CD4-positive, alpha-beta T cell treated with Interleukin-4 for 1 hour (primary cell): ENCODE results near the gene P2RX5.
A peak's percentile ranks its signal among the peaks of the same experiment; 100 is the strongest.

Experiments used
- DNase-seq, 2 donors: peaks; one replicate each; pipeline ENCODE4 v3.0.0-alpha.2; 2020 to 2022

The P2RX5 gene

DNA sequence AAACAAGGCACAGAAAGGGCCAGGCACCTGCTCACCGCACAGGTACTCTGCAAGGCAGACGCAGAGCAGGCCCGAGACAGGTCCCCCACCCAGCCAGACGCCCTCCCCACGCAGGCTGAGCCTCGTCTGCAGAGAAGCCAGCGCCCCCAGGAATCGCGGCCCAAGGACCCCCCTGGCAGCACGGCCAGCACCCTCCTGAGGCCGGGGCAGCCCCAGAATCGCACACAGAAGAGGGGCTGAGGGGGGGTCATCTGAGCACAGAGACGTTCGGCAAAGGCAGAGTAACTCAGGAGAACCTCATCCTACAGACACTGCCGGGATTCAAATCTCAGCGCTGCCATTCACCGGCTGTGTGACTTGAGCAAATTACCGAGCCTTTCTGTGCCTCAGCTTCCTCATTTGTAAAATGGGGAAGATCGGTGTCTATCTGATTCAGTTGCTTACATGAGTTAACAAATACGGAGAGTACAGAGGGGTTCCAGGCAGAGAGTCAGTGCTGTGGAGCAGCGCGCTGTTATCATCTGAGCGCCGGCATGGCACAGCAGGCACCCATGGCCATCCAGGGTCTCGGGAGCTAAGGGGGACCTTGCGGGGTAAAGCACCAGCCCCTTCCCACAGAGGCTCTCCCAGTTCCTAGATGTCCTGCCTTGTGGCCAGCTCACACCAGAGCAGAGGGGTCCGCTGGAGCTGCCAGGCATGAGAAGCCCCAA lies 17.0 kb downstream of the P2RX5 start:
- no peak for DNase-seq

DNA sequence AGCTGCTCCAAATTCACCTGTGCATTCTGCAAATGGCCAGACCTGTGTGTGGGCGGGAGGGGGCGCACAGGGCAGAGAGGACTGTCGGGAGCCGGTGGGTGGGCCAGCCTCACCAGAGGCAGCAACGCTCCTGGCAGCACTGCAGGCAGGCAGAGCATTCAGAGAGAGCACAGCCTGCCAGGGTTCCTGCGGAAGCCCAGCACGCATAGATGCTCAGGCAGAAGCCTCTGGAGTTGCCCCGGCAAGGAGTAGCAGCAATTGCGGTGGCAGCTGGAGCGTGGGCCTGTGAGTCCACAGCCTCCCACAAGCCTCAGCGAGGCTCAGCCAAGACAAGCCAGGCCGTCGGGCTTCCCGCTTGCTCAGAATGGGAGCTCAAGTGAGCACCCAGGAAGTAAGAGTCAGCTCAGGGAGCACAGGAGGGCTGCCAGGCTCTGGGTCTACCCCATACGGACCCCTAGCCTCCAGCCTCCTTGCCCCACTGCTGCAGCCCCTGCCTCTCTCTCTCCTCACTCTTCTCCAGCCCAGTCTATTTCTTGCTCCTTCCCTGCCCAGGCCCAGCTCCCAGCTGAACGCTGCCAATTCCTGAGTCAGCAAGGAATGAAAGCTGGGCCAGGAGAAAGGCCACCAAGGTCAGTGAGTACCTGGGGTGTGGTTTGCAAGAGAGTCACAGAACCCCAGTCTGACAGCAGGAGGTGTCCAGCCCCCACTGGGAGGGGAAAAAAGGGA lies 17.7 kb downstream of the P2RX5 start:
- DNase-seq: no peak

DNA sequence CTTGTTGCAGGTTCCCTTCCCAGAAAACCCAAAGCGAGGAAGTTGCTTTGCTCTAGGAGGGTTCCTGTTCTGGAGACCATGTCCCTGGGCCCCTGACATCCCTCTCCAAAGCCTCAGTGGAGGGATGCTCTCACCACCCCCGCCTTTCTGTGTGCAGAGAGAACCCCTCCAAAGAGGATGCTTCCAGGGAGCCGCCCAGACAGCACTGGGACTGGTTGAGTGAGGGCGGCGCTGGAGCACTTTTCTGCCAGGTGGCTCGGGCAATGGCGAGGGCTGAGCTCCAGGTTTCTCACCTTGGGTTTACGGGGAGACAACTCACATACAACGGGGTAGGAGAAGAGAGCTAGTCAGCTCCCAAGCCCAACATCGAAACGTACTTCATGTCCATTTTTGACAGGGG lies 20.1 kb downstream of the P2RX5 start:
- no peak for DNase-seq

DNA sequence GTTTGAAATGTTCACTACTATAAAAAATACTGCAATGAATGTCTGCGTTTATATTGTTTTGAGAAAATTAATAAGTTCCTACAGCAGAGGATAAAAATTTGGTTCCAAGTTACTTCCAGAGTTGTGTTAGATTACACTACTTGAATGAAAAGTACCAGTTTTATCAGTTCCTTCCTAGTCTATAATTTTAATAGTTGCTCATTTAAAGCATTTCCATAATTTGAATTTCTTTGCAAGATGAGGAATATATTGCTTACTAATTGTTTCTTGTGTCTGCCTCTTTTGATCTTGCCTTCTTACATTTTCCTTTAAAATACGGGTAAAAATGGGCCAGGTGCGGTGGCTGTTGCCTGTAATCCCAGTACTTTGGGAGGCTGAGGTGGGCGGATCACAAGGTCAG lies 23.4 kb downstream of the P2RX5 start:
- no peak for DNase-seq

DNA sequence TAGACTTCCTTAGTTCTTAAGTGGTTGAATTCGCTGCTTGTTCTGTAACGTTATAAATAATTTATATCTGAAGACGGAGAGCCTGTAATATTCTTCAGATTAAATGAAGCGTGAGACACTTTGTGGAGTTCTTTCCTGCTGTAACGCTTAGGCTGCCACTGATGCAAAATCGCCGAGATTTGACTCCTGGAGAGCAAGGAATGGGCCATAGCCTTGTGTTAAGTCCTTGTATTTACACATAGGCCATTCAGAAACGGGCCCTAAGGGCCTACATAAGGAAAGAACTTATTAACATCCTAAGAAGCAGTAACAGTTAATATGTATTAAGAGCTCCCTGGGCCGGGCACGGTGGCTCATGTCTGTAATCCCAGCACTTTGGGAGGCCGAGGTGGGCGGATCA lies 26.4 kb downstream of the P2RX5 start:
- no peak for DNase-seq

DNA sequence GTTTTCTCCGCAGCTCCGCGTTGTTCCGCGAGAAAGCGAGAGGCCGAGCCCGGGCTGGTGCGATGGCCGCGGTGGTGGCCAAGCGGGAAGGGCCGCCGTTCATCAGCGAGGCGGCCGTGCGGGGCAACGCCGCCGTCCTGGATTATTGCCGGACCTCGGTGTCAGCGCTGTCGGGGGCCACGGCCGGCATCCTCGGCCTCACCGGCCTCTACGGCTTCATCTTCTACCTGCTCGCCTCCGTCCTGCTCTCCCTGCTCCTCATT lies 26.9 kb downstream of the P2RX5 start:
- DNase-seq: peak in 1 of 2 donors; percentile 1

DNA sequence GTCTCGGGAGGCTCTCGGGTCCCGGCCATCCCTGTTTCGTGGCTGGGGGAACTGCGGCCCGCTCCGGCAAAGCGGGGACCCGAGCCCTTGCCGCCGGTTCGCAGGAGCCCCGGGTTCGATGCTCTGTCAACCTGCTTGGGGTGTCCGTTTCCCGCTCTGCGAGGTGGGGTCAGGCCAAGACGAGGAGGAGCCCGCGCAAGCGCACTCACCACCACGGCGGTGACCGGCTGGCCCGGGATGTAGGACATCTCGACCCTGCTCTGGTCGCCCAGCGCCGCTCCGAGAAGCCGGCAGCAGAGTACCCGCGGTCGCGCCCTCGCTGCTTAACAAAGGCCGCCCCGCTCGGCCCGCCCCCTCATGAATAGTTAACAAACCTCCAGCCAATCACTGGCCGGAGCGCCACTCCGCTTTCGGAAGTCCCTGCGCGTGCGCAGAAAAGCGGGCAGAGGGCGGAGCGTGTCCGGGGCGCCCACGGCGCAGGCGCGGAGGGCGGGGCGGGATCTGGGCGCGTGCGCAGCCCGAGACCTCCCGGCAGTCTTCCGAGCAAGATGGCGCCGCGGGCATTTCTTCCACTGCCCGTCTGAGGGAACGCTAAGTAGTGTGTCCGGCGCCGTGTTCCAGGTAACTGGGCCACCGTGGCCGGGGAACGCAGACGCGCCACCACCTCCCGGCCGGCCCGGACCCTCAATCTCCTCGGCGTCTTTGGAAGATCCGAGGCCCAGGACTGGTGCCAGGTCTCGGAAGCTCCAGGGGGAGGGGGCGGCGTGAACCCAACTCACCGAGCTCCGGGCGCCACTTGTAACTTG lies 27.5 kb downstream of the P2RX5 start, which contains the start of the genes EMC6 and TAX1BP3:
EMC6 (plus strand) TSS at position 534 of the 806 bp plus-strand sequence. CDS start 335 bp downstream, outside the sequence.
TAX1BP3 (minus strand) TSS at position 300 of the 806 bp plus-strand sequence; CDS start at position 248, 52 bp downstream.
- peak; percentile 97 to 98 for DNase-seq

DNA sequence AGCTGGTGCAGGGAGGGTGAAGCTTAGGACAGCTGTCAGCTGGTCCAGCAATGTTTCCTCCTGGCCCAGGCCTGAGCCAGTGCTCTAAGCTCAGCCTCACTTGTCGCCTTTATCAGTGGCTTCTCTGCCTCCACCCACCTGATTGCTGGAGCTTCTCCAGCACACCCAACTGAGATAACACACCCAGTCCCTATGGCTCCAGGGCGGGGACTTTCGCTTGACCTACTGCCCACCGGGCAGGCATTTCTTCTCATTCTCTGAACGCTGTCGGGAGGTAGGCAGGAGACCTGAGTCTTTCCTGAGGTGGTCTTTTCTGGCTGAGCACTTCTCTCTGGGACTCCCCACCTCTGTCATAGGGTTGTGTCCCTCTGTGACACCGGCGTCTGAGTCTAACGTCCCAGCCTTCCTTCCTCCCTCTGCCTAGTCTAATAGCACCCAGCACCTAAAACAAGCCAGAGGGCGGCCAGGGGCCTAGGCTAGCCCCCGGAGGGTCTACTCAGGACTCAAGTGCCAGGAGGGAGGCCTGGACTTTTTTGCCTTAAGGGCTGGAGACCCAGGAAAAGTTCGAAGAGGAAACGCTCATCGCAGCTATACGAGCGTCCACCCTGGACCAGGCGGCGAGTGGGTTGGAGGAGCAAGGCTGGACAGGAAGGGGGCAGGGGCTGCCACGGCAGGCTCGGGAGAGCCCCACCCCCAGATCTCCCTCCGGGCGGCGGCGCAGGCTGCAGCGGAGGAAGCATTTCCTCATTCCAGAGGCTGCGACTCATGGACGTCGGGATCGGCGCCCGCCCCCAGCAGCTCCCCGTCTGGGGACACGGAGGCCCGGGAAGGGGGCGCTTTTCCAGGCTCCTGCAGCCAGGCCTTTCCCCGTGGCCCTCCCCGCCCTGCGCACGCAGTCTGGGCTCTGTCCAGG lies 28.3 kb downstream of the P2RX5 start:
- DNase-seq: no peak

DNA sequence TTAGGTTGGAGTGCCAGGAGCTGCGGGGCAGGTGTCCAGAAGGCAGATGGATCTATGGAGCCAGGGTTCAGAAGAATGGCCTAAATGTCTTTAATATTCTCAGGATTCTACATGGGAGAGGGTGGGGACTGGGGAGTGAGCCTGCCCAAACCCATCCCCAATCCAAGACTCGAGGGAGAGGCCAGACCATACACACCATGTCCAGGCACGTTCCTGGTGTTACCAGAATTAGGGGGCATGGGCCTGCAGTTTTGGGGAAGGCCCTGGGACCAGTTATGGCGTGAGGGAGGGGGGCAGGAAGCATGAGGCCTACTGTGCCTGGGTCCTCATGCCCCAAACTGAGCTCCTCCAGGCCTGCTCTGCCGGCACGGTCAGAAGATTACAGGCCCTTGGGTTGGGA lies 29.4 kb downstream of the P2RX5 start:
- DNase-seq: no peak

DNA sequence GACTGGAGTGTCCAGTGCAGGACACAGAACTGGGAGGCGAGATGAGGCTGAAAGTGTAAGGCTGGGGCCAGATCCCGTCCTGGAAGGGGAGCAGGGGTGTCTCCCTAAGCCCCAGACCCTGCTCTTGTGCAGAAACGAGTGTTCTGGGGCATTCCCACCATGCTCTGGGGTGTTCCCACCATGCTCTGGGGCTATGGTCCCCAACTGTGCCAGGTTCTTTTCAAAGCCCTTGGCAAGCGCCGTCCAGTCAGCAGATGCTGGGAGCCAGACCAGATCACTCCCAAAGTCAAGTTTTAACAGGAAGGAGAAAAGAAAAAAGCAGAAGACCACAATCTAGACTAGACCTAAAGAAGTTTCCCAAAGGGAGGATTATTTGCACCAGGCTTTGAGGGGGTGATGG lies 30.1 kb downstream of the P2RX5 start:
- no peak for DNase-seq

DNA sequence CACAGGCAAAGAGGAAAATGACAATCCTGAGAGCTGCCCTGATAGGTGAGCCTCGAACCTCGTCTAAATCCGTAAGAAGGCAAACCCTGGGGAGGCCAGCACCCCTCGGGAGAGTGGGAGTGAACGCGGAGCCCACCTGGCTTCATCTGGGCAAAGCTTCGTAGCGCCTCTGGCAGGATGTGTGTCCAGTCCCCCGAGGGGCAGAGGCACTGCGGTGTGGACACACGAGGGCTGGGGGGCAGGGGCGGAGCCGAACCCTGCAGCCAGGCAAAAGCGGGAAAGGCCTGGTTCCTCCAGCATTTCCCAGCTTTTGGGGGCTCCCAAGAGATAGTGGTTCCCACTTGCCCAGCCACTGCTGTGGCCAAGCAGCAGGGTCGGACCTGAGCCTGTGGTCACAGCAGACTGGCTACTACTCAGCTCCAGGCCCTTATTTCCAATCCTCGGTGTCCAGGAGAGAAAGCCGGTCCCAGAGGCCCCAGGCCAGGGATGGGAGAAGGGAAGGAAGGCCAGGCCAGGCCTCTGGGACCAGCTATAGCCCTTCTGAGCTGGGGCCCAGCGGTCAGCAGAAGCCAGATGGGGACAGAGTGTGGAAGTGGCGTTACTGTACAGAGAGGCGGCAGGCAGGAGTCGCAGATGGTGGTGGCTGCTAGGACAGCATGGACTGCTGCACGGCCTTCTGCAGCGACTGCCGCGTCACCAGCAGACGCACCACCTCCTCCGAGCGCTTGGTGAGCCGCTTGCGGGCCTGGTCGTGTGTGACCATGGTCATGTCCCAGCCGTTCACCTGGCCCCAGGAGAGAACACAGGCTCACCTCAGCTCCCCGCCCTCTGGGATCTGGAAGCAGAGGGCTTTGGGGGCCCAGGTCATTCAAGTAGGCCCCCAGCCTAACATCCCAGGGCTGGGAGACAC lies 32.6 kb downstream of the P2RX5 start:
- DNase-seq: no peak

DNA sequence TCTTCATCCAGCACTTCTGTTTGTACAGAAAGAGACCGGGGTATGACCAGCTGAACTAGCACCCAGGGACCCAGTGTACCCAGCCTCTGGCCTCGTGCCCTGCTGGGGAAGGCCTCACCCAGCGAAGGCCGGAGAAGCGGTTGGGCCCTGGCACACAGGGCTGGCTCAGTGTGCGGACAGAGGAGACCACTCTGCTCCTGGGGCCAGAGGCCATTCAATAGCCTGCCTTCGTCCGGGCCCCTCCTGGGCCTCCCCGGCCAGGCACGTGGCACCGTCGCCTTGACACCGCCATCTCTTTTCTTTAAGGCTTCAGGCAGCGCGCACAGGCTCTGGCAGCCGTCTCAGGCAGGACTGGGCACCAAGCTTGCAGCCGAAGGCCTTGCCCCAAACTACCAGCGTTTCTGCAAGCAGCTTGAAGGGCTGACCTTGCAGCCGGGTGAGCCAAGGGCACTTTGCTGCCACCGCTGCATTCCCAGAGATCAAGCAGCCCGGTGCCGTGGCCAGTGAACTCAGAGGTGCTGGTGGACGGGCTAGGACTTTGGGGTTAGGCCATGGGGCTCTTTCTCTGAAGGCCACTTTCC lies 35.6 kb downstream of the P2RX5 start:
- DNase-seq: no peak

DNA sequence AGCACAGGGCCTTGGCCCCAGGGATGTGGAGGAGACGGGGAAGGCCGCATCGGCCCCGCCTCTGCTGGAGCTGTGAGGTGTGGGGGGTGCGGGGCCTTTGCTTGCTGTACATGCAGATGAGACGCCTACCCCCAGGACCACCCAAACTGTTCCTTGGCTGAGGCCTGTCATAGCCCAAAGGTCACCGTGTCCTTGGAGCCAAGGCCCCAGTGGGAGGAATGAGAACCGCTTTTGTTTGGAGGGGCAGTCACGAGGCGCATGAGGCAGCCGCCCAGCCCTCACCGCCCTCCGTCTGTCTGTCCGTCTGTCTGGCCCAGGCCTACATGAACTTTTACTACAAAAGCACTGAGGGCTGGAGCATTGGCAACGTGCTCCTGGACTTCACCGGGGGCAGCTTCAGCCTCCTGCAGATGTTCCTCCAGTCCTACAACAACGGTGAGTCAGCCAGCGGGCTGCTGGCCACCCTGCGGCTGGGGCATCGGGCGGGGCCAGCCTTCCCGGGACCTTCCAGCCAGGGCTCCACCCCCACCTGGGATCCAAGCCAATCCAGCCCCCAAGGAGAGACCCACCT lies 36.3 kb downstream of the P2RX5 start:
- no peak for DNase-seq

DNA sequence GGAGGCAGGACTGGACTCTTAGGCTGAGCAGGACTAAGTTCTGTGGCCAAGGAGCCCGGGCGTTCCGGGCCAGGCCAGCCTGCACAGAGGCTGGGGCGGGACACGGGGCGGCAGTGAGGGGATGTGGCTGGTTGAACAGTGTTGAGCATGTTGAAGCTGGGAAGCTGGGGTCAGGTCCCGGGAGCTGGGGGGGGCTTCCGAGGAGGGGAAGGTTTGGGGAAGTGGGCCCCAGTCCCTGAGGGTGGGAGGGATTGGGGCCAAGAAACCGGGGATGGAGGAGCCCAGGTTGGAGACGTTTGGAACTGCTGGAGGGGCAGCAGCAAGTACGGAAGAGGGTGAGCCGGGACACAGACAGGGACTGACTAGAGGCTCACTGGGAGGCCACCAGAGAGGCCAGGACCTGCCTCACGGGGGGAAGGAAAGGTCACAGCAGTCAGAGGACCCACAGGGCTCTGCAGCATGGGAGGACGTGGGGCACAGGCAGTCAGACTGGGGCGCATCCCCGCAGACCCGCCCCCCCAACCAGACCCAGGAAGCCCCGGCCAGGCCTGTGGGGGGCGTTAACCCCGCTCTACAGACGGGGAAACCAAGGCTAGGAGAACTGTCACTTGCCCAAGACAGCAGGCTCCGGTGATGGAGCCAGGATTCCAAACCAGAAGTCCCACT lies 37.0 kb downstream of the P2RX5 start:
- no peak for DNase-seq

DNA sequence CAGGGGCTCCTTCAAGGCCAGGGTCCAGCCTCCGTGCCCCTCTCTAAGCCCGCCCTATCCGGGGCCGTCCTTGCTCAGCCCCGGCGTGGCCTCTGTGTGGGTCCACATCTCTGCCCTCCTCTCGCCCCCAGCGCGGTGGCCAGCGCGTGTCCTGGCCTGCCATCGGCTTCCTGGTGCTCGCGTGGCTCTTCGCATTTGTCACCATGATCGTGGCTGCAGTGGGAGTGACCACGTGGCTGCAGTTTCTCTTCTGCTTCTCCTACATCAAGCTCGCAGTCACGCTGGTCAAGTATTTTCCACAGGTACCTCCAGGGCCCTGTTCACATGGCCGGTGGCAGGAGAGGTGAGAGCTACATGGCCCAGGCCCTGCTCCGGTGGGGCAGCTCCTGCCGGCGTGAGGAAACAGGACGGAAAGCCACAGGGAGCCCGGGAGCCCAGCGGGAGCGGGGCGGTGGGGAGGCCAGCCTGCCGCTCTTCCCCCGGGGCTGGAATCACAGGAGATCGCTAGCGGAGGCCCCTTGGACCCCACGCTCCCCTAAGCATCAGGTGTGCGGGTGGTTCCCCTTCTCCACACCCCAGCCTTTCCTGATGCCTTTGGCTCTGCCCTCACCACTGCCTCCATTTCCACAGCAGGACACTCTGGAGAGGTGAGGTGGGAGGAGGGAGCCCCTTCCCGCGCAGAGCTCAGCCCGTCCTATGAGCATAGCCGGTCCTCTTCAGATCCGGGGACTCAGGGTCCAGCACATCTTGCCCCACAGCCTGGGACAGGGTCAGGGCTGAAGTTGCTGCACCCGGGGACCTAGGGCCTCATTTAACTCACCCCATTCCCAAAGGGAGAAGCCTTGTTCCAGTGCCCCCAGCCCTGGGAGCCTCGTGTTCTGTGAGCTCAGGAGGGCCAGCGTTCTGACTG lies 37.8 kb downstream of the P2RX5 start:
- DNase-seq: no peak

DNA sequence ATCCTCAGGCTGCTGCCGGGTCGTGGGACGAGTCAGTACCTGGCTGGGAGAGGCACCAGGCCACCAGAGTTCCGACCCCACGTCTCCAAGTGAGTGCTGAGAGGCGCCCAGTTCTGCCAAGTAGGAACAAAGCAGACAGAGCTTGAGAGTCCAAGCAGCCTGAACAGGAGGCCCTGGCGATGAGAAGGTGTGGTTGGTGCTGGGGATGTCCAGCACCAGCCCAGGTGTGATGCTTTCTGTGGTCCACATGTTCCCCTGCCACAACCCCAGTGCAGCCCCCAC lies 38.4 kb downstream of the P2RX5 start:
- no peak for DNase-seq

DNA sequence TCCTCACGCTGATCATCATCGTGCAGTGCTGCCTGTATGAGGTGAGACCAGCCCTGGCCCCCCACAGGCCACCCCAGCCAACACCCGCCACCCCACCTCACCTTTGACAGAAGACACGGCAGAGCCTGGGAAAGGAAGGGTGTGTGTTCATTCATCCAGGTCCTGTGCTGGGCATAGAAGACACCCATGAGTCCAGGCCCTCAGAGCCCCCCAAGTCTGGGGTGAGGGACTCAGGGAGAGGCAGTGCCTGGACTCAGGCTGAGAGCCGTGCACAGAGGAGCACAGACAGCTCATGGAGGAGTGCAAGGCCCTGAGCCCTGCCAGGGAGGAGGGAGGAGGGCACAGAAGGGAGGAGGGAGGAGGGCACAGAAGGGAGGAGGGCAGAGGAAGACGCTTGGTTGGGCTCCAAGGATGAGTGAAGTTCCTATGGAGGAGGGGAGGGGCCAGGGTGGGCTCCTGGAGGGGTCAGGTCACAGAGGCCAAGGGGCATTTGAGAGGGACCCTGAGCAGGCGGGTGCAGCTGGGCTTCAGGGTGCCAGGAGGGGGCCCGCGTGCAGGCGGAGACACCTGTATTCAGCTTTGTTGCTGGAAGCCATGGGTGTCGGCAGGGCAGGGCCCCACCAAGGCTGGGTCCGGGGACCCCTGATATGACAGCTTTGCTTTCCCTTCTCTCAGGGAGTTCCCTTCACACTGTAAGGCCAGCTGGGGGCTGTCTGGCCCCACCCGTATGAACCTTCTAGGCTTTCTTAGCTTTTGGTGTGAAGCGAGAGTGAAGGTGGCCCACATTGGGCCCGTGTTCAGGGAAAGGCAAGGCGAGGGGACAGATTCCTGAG lies 39.0 kb downstream of the P2RX5 start:
- no peak for DNase-seq

DNA sequence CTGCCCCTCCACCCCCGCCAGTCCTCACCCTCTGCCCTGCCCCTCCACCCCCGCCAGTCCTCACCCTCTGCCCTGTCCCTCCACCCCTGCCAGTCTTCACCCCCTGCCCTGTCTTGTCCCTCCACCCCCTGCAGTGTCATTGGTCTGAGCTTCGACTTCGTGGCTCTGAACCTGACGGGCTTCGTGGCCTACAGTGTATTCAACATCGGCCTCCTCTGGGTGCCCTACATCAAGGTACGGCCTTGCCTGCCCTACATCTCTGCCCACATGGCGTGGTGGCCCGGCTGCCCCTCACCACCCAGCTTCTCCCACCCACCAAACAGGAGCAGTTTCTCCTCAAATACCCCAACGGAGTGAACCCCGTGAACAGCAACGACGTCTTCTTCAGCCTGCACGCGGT lies 39.6 kb downstream of the P2RX5 start:
- no peak for DNase-seq

DNA sequence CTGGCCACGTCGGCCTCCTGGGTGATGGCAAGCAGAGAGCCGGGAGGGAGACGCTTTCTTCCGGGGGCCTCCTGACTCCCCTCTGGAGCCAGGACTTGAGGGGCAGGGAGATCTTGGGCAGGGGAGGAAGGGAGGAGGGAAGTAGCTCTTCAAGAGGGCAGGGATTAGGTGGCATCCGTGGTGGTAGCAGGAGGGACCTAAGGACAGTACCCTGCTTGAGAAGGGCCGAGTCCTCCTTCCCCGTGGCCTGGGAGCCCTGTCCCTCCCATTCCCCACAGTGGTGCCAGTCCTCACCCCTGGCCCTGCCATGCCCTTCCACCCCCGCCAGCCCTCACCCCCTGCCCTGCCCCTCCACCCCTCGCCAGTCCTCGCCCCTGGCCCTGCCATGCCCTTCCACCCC lies 40.2 kb downstream of the P2RX5 start:
- DNase-seq: no peak
